ENCODE results near the gene DOCK9. TPM values are rescaled to one million over a fixed set of nuclear protein-coding genes. Genes with fewer than 3 reads are reported as not detected.

Gene DOCK9
- polyA plus RNA-seq, 3 donors: 0.01 TPM; not detected in 2

GRCh38 chr13:98997011-98997730 lies 19.3 kb upstream of the DOCK9 start:
- Histone ChIP-seq H3K9me3 (replicated peaks in 1 of 2; ENCODE audit: control insufficient read depth in 1 of 2, insufficient read depth in 1 of 2, low read length in 2 of 2) (no peaks in the 10 kb centered on the region), H3K27me3 (ENCODE audit: control insufficient read depth in 2 of 2, insufficient read depth in 2 of 2, low read length in 2 of 2) (peaks cover 22 to 29% of the 10 kb centered on the region in 2 donors), H3K4me1 (ENCODE audit: control insufficient read depth in 1 of 2, insufficient read depth in 2 of 2, low read length in 2 of 2) (no peaks in the 10 kb centered on the region), H2AFZ (ENCODE audit: insufficient read depth, low read depth, low read length, poor library complexity, severe bottlenecking) (no peak overlapping the region), H3K4me2 (replicated peaks; ENCODE audit: extremely low read depth, low read length, poor library complexity, severe bottlenecking) (no peak overlapping the region), H3K79me2 (ENCODE audit: insufficient read depth, low read length) (no peaks in the 10 kb centered on the region), H3K9ac (ENCODE audit: insufficient read depth, low read length, poor library complexity, severe bottlenecking) (no peak overlapping the region), H3K27ac (ENCODE audit: low read depth in 1 of 2, low read length in 2 of 2) (no peak overlapping the region), H3K4me3 (replicated peaks in 1 of 3; ENCODE audit: low read depth in 2 of 3, low read length in 3 of 3) (no peak overlapping the region), H3K36me3 (replicated peaks in 1 of 2; ENCODE audit: control insufficient read depth in 1 of 2, insufficient read depth in 2 of 2, low read length in 2 of 2) (no peaks in the 10 kb centered on the region), H4K20me1 (ENCODE audit: insufficient read depth, low read length) (no peaks in the 10 kb centered on the region)
- intact Hi-C loops (cut with micrococcal nuclease): no loop called here
- no peak overlapping the region for H3K4me3 Mint-ChIP-seq
- no peaks in the 10 kb centered on the region for H3K36me3 Mint-ChIP-seq
- H3K27ac Mint-ChIP-seq: no peak overlapping the region
- peaks cover 0 to 1% (median 0%) of the 10 kb centered on the region in 7 donors for H3K9me3 Mint-ChIP-seq
- no peaks in the 10 kb centered on the region for H3K4me1 Mint-ChIP-seq
- DNase-seq: no peak
- TF ChIP-seq CTCF (IDR thresholded peaks at IDR 0.05): no peak
- 100% methylated on average over 9 of the region's 11 CpGs for whole genome bisulfite sequencing (ENCODE audit: insufficient coverage)
- H3K27me3 Mint-ChIP-seq (ENCODE audit: low read depth in 3 of 3): peaks cover 33 to 47% (median 42%) of the 10 kb centered on the region in 3 donors

GRCh38 chr13:98996046-98996445 lies 18.2 kb upstream of the DOCK9 start:
- Mint-ChIP-seq H3K27me3 (ENCODE audit: low read depth in 3 of 3) (peaks cover 28 to 42% (median 39%) of the 10 kb centered on the region in 3 donors), H3K27ac (no peak overlapping the region), H3K9me3 (peaks cover 0 to 2% (median 0%) of the 10 kb centered on the region in 7 donors), H3K4me3 (no peak overlapping the region), H3K36me3 (no peaks in the 10 kb centered on the region), H3K4me1 (no peaks in the 10 kb centered on the region)
- no peak overlapping the region for H3K27ac ChIP-seq (ENCODE audit: low read depth in 1 of 2, low read length in 2 of 2)
- peaks cover 18 to 26% of the 10 kb centered on the region in 2 donors for H3K27me3 ChIP-seq (ENCODE audit: control insufficient read depth in 2 of 2, insufficient read depth in 2 of 2, low read length in 2 of 2)
- no peak overlapping the region for H3K4me3 ChIP-seq (replicated peaks in 1 of 3; ENCODE audit: low read depth in 2 of 3, low read length in 3 of 3)
- H2AFZ ChIP-seq (ENCODE audit: insufficient read depth, low read depth, low read length, poor library complexity, severe bottlenecking): no peak overlapping the region
- H4K20me1 ChIP-seq (ENCODE audit: insufficient read depth, low read length): no peaks in the 10 kb centered on the region
- DNase-seq: no peak
- no peaks in the 10 kb centered on the region for H3K4me1 ChIP-seq (ENCODE audit: control insufficient read depth in 1 of 2, insufficient read depth in 2 of 2, low read length in 2 of 2)
- TF ChIP-seq CTCF (IDR thresholded peaks at IDR 0.05): no peak
- no peak overlapping the region for H3K9ac ChIP-seq (ENCODE audit: insufficient read depth, low read length, poor library complexity, severe bottlenecking)
- intact Hi-C loops (cut with micrococcal nuclease): no loop called here
- no peaks in the 10 kb centered on the region for H3K36me3 ChIP-seq (replicated peaks in 1 of 2; ENCODE audit: control insufficient read depth in 1 of 2, insufficient read depth in 2 of 2, low read length in 2 of 2)
- no peaks in the 10 kb centered on the region for H3K79me2 ChIP-seq (ENCODE audit: insufficient read depth, low read length)
- H3K9me3 ChIP-seq (replicated peaks in 1 of 2; ENCODE audit: control insufficient read depth in 1 of 2, insufficient read depth in 1 of 2, low read length in 2 of 2): no peaks in the 10 kb centered on the region
- WGBS (ENCODE audit: insufficient coverage): 97% methylated on average over 5 of the region's 5 CpGs
- no peak overlapping the region for H3K4me2 ChIP-seq (replicated peaks; ENCODE audit: extremely low read depth, low read length, poor library complexity, severe bottlenecking)

Measured in CD14-positive monocyte (primary cell).